GM18505 (cell line): Measurements from ENCODE around the gene ZNF469.

Source experiments
- ATAC-seq: cut with Tn5 transposase; IDR thresholded peaks from one replicate; pipeline ENCODE4 v1.9.1; 2021; ENCODE audit not compliant: unreplicated experiment
- POLR2A ChIP-seq: IDR thresholded peaks from 4 replicates; pipeline ENCODE4 v1.6.1; 2011; ENCODE audit warnings: borderline replicate concordance; ENCODE audit not compliant: insufficient read depth, insufficient read length; ENCODE audit errors: extremely low read depth

ZNF469 gene

DNA sequence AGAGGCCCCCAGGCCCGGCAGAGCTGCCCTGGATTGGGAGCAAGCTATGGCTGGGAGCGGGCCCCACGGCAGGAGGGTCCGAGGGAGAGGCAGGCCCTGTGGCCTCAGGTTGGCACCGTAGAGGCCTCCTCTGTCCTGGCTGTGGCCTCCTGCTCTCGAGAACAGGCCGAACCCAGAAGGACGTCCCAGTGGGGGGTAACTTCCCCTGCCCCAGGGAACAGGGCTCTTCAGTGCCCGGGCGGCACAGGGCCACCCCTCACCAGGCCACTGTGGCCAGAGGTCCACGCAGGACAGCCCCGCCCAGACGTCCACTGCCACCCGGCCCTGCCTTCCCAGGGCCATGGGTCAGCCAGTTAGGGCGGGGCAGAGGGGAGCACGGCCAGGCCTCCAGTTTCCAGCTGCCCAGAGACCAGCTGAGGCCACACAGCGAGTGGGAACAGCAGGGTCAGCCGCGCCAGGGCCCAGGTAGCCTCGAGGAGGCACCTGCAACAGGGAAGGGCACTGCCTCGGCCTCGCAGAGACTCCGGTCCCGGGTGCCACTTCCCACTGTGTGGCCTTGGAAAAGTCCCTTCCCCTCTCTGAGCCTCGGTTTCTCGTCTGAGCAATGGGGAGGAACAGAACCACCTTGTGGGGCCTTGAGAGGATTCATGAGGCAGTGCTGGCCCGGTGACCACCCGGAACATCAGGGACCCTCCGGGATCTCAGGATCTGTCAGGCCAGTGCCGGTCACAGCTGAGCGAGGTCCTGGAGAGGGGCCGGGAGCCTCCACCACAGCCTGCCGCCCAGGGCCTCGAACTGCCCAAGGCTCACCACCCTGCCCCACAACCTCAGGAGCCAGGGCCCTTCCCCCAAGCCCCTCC, 32.0 kb downstream of the ZNF469 start:
- TF ChIP-seq POLR2A = no peak
- ATAC-seq = no peak

DNA sequence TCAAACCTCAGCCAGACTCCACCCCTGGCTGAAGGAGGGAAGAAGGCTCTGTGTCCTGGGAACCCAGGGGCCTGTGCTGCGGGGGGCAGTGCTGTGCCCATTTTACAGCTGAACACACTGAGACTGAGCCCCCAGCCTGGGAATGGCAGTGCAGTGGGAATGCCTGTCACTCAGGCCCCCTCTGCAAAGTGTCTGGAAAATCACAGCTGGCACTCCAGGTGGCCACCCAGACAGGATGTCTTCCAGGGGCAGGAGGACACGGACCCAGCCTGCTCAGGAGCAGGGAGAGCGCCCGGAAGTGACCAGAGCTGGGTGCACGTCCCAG, 32.6 kb downstream of the ZNF469 start:
- TF ChIP-seq POLR2A = no peak
- ATAC-seq = no peak

DNA sequence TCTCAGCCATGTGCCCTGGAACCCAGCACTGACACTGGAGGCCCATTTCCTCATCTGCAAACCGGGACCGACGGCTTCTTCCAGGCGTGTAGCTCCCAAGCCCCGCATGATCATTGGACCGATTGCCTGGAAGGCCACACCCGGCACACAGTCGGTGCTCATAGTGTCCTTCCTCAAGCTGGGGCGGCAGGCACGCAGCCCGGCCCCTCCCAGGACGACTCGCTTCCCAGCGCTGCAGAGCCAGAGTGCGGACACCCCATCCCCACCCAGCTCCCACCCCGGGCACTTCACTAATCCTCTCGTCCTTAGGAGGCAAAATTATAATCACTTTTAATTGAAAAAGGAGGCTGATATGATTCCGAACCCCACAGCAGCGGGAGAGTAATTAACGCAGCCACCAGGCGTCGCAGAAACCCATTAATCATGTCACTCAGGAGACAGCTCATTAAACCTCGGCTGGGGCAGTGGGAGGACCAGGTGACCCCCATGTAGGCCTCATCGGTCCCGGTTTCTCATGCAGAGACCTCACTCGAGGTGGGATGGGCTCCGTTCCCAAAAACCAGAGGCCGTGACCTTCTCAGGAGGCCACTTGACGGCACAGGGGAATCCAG, 33.1 kb downstream of the ZNF469 start:
- ATAC-seq = no peak
- no peak for TF ChIP-seq POLR2A

DNA sequence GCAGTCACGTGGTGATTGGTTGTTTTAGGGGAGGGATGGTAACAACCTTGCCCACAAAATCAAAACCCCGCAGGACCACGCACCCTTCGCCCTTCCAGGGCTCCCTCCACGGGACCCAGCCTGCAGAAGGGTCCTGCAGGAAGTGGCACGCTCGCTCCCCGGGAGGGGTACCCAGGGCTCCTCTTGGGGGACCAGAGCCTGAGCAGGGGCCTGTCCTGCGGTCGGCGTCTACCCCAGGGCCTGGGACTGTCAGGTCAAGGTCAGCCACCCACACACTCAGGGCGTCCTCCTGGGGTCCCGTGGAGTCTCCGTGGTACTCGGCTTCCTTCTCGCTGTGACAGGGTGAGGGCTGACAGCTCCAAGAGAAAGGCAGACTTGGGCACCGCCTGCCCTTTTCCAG, 33.9 kb downstream of the ZNF469 start:
- no peak for TF ChIP-seq POLR2A
- ATAC-seq = no peak

DNA sequence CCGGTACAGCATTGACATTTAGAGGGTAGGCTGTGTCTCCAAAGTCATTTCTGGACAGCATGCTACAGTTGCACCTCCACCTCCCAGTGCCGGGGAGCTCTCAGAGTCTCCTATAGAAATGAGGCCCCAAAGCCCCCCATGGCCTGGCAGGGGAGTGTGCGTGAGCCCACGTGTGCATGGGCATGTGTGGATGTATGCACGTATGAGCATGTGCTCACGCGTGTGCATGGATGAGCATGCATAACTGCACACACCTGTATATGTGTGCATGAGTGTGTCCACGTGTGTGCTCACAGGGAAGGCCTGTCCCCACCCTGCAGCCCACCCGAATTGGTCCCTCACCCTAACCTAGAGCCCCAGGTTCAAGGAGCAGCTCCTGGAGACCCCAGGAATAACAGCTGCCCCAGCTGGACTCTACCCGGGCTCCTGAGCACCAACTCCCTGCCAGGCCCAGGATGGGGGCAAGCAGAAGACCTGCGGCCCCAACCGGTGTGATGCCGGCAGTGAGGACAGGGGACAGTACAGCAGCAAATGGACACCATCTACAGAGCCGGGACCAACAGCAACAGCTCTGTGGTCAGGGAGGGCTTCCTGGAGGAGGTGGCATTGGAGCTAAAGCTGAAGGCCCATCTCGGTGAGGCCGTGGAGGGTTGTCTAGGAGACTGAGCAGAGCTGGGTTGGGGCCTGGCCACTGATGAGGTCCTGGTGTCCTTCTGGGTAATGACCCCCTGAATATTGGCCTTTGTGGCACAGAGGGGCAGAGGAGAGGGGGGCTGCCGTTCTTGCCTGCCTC, 35.1 kb downstream of the ZNF469 start:
- no peak for ATAC-seq
- no peak for TF ChIP-seq POLR2A

DNA sequence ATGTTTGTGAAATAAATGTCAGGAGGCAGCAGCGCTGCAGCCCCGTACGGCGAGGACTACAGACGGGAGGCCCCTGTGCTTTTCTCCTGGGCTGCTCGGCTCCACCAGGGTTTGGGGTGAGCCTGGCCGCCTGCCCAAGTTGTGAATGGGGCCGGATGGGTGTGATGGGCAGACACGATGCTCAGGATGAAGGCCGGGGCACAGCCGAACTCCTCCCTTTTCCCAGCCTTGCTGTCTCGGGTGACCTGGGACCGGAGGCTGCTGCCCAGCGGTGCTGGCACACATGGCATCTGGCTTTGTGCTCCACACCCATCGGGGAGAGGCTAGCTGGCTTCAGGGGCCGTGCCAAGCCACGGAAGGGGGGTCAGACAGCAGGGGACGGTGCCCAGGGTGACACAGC, 36.1 kb downstream of the ZNF469 start:
- no peak for TF ChIP-seq POLR2A
- ATAC-seq = no peak

DNA sequence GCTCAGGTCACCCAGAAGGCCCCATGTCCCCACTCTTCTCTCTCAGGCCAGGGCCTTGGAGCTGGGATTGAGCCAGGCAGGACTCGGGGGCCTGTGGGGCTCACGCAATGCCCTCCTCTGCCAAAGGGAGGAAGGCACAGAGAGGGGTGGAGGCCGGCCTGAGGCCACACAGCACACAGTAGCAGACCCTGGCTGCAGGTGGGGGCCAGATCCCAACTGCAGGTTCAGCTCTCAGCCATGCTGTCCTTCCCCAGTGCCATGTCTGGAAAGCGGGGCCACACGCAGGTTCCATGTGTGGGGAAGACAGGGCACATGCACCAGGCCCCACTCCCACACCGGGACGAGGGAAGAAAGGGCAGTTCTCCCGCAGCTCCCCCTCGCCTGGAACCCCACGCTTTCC, 37.0 kb downstream of the ZNF469 start:
- no peak for ATAC-seq
- no peak for TF ChIP-seq POLR2A

DNA sequence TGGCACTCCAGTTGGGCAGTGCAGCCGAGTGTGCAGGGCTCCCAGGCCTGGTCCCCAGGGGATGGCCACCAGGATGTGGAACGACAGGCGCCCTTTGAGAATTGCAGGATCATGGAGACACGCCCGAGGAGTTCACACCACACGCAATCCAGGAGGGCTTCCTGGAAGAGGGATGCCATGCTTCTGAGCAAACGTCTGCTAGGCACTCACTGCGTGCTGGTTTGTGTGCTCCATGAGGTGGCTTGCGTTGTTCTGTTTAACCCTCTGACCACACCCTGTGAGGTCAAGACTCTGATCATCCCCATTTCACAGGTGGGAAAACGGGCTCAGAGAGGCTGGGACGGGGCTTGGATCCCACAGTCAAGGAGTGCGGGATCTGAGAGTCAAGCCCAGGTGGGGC, 37.7 kb downstream of the ZNF469 start:
- no peak for ATAC-seq
- TF ChIP-seq POLR2A = no peak

DNA sequence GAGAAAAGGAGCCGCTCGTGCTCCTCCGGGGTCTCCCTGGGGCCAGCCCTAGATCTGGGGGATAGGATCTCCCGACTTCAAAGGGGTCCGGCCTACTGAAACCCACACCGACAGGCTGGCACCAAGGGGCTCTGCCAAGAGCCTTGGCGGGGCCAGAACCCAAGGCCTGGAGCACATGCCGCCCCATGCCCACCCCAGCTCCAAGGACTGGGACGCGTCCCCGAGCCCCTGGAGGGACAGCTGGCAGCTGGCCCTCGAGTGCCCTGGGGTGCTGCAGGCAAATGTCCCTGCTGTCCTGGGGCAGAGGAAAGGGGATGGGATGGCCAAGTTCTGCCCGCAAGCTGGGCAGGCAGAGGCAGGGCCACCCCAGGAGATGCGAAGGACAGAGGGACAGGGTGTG, 38.5 kb downstream of the ZNF469 start:
- no peak for ATAC-seq
- TF ChIP-seq POLR2A = no peak

DNA sequence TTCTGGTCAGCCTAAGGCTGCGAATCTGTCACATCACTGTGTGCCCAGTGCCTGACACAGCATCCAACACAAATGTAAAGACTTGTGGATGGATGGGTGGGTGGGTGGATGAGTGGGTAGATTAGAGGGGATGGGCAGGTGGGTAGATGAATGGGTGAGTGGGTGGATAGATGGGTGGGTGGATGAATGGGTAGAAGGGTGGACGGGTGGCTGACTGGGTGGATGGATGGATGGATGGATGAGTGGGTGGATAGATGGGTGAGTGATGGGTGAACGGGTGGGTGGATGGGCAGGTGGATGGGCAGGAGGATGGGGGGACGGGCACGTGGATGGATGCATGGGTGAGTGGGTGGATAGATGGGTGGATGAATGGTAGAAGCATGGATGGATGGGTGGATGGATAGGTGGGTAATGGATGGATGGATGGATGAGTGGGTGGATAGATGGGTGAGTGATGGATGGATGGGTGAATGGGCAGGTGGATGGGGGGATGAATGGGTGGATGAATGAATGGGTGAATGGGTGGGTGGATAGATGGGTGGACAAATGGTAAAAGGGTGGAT, 39.2 kb downstream of the ZNF469 start:
- ATAC-seq = no peak
- TF ChIP-seq POLR2A = no peak

DNA sequence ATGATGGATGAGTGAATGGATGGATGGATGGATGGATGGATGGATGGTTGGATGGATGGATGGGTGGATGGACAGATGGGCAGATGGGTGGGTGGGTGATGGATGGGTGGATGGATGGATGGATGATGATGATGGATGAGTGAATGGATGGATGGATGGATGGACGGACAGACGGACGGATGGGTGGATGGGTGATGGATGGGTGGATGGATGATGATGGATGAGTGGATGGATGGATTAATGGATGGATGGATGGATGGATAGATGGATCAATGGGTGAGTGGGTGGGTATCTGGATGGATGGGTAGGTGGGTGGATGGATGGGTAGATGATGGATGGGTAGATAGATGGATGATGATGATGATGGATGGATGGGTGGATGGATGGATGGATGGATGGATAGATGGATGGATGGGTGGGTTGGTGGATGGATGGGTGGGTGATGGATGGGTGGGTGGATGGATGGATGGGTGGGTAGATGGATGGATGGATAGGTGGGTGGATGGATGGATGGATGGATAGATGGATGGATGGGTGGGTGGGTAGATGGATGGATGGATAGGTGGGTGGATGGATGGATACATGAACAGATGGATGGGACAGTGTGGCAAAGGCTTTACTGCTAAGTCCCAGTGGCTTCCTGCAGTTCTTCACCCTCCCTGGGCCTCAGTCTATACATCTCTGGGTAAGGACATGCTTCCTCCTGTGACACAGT, 40.1 kb downstream of the ZNF469 start:
- no peak for ATAC-seq
- no peak for TF ChIP-seq POLR2A

DNA sequence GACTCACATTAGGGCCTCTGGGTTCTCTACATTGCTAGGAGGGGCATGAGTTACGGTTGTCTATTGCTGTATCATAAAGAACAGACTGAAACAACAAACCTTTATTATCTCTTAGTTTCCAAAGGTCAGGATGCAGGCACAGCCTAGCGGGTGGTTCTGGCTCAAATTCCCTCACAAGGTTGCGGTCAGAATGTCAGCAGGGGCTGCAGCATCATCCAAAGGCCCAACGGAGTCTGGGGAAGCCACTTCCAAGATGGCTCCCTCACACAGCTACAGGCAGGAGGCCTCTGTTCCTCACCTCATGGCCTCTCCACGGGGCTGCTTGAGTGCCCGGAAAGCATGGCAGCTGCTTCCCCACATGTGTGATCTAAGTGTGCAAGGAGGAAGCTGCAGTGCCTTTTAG, 40.7 kb downstream of the ZNF469 start:
- TF ChIP-seq POLR2A = no peak

More for the DNA sequence above, 40.7 kb downstream of the ZNF469 start:
- no peak for ATAC-seq
